ENCODE results near the gene IP6K1.

The IP6K1 gene

DNA sequence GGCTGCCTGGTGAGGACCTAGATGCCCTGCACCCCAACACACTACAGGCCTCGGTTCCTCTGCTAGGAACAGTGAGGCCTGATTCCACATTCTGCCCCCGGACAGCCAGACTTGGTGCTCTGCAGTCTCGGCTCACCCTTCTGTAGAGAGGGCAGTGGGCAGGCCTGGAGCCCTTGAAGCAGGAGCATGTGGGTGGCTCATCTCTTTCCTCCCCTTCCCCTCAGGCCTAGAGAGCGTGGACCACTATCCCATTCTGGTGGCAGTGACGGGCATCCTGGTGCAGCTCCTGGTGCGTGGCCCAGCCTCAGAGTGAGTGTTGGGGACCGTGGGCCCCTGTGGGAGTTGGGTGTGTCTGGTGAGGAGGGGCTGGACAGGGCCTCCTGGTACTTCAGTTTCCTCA, 70.2 kb downstream of the IP6K1 start:
- Histone ChIP-seq H2BK5ac (ENCODE audit: low read length) (no peak overlapping the region), H3K27ac (ENCODE audit: low read depth, low read length) (no peak overlapping the region), H4K8ac (ENCODE audit: low read depth, low read length) (no peak overlapping the region), H3K4me2 (ENCODE audit: low read length) (no peak overlapping the region), H3K9ac (ENCODE audit: low read length) (no peak overlapping the region), H3K4ac (ENCODE audit: low read depth, low read length) (no peak overlapping the region), H3K27me3 (ENCODE audit: insufficient read depth, low read length, poor library complexity) (no peaks in the 10 kb centered on the region), H2BK120ac (ENCODE audit: low read depth, low read length) (no peak overlapping the region), H3K36me3 (ENCODE audit: control insufficient read depth, insufficient read depth, low read length) (peaks cover 1% of the 10 kb centered on the region), H3K56ac (ENCODE audit: low read length) (no peak overlapping the region), H3K23ac (ENCODE audit: low read length) (no peak overlapping the region), H3K4me3 (ENCODE audit: low read length) (no peak overlapping the region), H3K79me2 (ENCODE audit: control insufficient read depth, insufficient read depth, low read length) (no peaks in the 10 kb centered on the region), H3K79me1 (ENCODE audit: low read length) (no peaks in the 10 kb centered on the region), H2BK15ac (replicated peaks; ENCODE audit: low read depth) (no peak overlapping the region), H3K4me1 (ENCODE audit: control insufficient read depth, low read depth, low read length) (no peaks in the 10 kb centered on the region), H3K18ac (ENCODE audit: low read length) (no peak overlapping the region), H4K5ac (ENCODE audit: low read length) (no peak overlapping the region), H2AK5ac (ENCODE audit: low read length) (no peak overlapping the region)
- WGBS (ENCODE audit: extremely low coverage, insufficient coverage, low lambda C conversion rate): no CpG with 5 or more reads among the region's 7 CpGs
- DNase-seq: no peak

DNA sequence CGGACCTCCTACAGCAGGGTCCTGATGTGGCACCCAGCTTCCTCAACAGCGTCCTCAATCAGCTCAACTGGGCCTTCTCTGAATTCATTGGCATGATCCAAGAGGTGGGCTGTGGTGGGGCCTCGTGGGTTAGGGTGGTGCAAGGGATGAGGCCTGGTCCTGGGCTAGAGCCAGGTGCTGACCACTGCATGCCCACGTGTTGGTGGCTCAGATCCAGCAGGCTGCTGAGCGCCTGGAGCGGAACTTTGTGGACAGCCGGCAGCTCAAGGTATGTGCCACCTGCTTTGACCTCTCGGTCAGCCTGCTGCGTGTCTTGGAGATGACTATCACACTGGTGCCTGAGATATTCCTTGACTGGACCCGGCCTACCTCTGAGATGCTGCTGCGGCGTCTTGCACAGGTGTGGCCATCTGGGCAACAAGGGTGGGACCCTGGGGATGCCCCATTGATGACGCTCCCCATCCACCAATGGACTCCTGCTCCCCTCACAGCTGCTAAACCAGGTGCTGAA, 70.7 kb downstream of the IP6K1 start:
- no peak overlapping the region for H2BK5ac ChIP-seq (ENCODE audit: low read length)
- no peak overlapping the region for H3K18ac ChIP-seq (ENCODE audit: low read length)
- peaks cover 1% of the 10 kb centered on the region for H3K36me3 ChIP-seq (ENCODE audit: control insufficient read depth, insufficient read depth, low read length)
- DNase-seq: no peak
- no peak overlapping the region for H3K9ac ChIP-seq (ENCODE audit: low read length)
- no peak overlapping the region for H4K5ac ChIP-seq (ENCODE audit: low read length)
- no peaks in the 10 kb centered on the region for H3K79me2 ChIP-seq (ENCODE audit: control insufficient read depth, insufficient read depth, low read length)
- no peak overlapping the region for H3K27ac ChIP-seq (ENCODE audit: low read depth, low read length)
- H3K23ac ChIP-seq (ENCODE audit: low read length): no peak overlapping the region
- WGBS (ENCODE audit: extremely low coverage, insufficient coverage, low lambda C conversion rate): no CpG with 5 or more reads among the region's 13 CpGs
- H3K4me1 ChIP-seq (ENCODE audit: control insufficient read depth, low read depth, low read length): no peaks in the 10 kb centered on the region
- H2BK15ac ChIP-seq (replicated peaks; ENCODE audit: low read depth): no peak overlapping the region
- H2BK120ac ChIP-seq (ENCODE audit: low read depth, low read length): no peak overlapping the region
- H3K4ac ChIP-seq (ENCODE audit: low read depth, low read length): no peak overlapping the region
- H3K4me3 ChIP-seq (ENCODE audit: low read length): no peak overlapping the region
- no peak overlapping the region for H3K56ac ChIP-seq (ENCODE audit: low read length)
- H3K79me1 ChIP-seq (ENCODE audit: low read length): no peaks in the 10 kb centered on the region
- no peaks in the 10 kb centered on the region for H3K27me3 ChIP-seq (ENCODE audit: insufficient read depth, low read length, poor library complexity)
- no peak overlapping the region for H2AK5ac ChIP-seq (ENCODE audit: low read length)
- H3K4me2 ChIP-seq (ENCODE audit: low read length): no peak overlapping the region
- H4K8ac ChIP-seq (ENCODE audit: low read depth, low read length): no peak overlapping the region

DNA sequence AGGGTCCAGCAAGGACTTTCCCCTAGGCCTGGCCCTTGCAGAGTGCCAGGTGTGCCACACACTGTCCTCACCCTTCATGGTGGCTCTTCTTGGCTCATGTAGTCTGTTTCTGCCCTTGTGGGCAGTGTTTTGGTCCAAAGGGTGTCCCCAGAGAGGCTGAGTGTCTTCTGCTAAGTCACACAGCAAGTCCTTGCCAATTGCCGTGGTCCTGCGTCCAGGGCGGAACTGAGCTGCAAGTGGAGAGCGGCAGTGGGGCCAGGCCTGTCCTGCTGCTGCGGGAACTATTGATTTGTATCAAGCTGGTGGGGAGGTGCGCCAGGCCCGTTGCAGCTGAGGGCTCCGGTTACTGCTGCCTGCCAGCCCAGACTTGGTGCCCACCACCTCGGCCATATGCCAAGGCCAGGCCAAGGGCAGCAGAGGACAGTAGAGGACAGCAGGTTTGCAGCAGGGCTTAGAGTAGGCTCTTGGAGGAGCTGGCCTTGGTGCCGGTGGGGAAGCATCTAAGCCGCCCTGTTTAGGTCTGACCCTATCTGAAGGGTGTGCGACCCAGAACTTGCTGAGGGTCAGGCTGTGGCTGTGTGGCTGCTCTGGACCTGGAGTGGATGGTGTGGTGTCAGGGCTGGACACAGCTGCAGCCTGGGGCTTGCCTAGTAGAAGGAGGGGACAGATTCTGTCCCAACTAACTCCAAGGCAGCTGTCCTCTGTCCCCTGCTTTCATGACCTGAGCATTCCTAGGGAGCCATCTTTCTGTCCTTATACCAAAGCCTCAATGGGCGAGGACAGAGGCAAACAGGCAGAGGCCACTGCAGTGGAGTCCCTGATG, 71.4 kb downstream of the IP6K1 start:
- Histone ChIP-seq H2BK5ac (ENCODE audit: low read length) (no peak overlapping the region), H2BK15ac (replicated peaks; ENCODE audit: low read depth) (no peak overlapping the region), H3K56ac (ENCODE audit: low read length) (no peak overlapping the region), H3K4me3 (ENCODE audit: low read length) (no peak overlapping the region), H4K8ac (ENCODE audit: low read depth, low read length) (no peak overlapping the region), H3K79me1 (ENCODE audit: low read length) (no peaks in the 10 kb centered on the region), H2AK5ac (ENCODE audit: low read length) (no peak overlapping the region), H3K27me3 (ENCODE audit: insufficient read depth, low read length, poor library complexity) (no peaks in the 10 kb centered on the region), H3K4me2 (ENCODE audit: low read length) (no peak overlapping the region), H3K79me2 (ENCODE audit: control insufficient read depth, insufficient read depth, low read length) (no peaks in the 10 kb centered on the region), H3K9ac (ENCODE audit: low read length) (no peak overlapping the region), H4K5ac (ENCODE audit: low read length) (no peak overlapping the region), H3K27ac (ENCODE audit: low read depth, low read length) (no peak overlapping the region), H3K18ac (ENCODE audit: low read length) (no peak overlapping the region), H3K36me3 (ENCODE audit: control insufficient read depth, insufficient read depth, low read length) (peaks cover 1% of the 10 kb centered on the region), H2BK120ac (ENCODE audit: low read depth, low read length) (no peak overlapping the region), H3K4ac (ENCODE audit: low read depth, low read length) (no peak overlapping the region), H3K23ac (ENCODE audit: low read length) (no peak overlapping the region), H3K4me1 (ENCODE audit: control insufficient read depth, low read depth, low read length) (no peaks in the 10 kb centered on the region)
- WGBS (ENCODE audit: extremely low coverage, insufficient coverage, low lambda C conversion rate): no CpG with 5 or more reads among the region's 13 CpGs
- no peak for DNase-seq

DNA sequence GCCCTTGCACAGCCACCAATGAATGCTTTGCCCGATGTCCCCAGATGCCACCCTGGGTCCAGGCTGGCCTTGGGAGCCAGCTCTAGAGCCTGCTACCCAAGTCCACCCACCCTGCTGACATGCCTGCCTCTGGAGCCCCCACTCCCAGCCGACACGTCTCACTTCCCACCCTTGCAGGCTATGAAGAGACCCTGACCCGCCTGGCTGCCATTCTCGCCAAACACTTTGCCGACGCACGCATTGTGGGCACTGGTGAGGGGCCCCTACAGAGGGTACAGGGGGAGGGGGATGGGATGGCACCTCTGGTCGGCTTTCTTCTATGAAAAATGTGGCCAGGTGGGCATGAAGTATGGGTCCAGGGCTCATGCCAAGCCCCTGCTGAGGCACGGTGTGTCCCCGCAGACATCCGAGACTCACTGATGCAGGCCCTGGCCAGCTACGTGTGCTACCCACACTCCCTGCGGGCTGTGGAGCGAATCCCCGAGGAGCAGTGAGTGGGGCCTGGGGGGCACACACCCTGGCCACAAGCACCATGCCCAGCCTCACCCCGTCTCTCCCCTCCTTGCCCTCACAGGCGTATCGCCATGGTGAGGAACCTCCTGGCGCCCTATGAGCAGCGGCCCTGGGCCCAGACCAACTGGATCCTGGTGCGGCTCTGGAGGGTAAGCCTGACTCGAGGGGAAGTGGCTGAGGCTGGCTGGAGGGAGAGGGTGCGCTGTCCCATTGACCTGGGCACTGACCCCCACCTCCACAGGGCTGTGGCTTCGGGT, 72.8 kb downstream of the IP6K1 start:
- DNase-seq: no peak
- Histone ChIP-seq H4K5ac (ENCODE audit: low read length) (no peak overlapping the region), H3K79me1 (ENCODE audit: low read length) (no peaks in the 10 kb centered on the region), H3K23ac (ENCODE audit: low read length) (no peak overlapping the region), H3K27ac (ENCODE audit: low read depth, low read length) (no peak overlapping the region), H2BK120ac (ENCODE audit: low read depth, low read length) (no peak overlapping the region), H3K4ac (ENCODE audit: low read depth, low read length) (no peak overlapping the region), H3K4me1 (ENCODE audit: control insufficient read depth, low read depth, low read length) (no peaks in the 10 kb centered on the region), H3K9ac (ENCODE audit: low read length) (no peak overlapping the region), H3K18ac (ENCODE audit: low read length) (no peak overlapping the region), H3K79me2 (ENCODE audit: control insufficient read depth, insufficient read depth, low read length) (no peaks in the 10 kb centered on the region), H3K36me3 (ENCODE audit: control insufficient read depth, insufficient read depth, low read length) (peaks cover 1% of the 10 kb centered on the region), H4K8ac (ENCODE audit: low read depth, low read length) (no peak overlapping the region), H2AK5ac (ENCODE audit: low read length) (no peak overlapping the region), H3K27me3 (ENCODE audit: insufficient read depth, low read length, poor library complexity) (no peaks in the 10 kb centered on the region), H2BK15ac (replicated peaks; ENCODE audit: low read depth) (no peak overlapping the region), H3K56ac (ENCODE audit: low read length) (no peak overlapping the region), H3K4me3 (ENCODE audit: low read length) (no peak overlapping the region), H2BK5ac (ENCODE audit: low read length) (no peak overlapping the region), H3K4me2 (ENCODE audit: low read length) (no peak overlapping the region)
- no CpG with 5 or more reads among the region's 25 CpGs for WGBS (ENCODE audit: extremely low coverage, insufficient coverage, low lambda C conversion rate)

DNA sequence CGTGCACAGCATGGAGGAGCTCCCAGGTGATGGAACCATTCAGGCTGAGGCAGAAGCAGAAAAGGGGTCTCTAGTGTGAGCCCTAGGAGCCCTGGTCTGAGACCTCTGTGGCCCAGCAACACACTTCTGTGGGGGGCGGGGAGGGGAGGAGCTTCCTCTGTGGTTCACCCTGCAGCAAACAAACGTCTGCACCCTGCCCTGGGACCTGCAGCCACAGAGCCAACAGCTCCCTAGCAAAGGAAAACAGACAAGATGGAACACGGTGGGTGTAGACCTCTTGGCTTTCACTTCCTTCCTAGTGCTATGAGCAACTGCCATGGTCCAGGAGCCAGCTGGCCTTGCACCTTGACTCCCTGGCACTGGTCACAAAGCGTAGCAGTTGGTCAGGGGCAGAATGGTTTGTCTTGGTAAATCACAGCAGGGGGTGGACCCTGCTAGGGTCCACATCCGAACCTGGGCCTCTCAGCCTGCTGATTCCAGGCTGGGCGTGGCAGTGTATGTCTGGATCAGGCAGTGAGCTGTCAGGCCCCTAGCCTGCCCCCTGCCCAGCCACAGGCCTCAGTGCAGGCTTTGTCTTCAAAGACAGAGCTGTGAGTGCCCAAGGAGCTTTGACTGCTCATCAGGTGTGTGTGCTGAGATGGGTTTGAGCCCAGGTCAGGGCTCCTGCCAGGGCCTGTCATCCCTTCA, 73.6 kb downstream of the IP6K1 start:
- WGBS (ENCODE audit: extremely low coverage, insufficient coverage, low lambda C conversion rate): no CpG with 5 or more reads among the region's 7 CpGs
- no peak overlapping the region for H2BK15ac ChIP-seq (replicated peaks; ENCODE audit: low read depth)
- H2BK5ac ChIP-seq (ENCODE audit: low read length): no peak overlapping the region
- no peak overlapping the region for H3K23ac ChIP-seq (ENCODE audit: low read length)
- no peak overlapping the region for H3K4ac ChIP-seq (ENCODE audit: low read depth, low read length)
- H3K27me3 ChIP-seq (ENCODE audit: insufficient read depth, low read length, poor library complexity): no peaks in the 10 kb centered on the region
- no peak overlapping the region for H4K8ac ChIP-seq (ENCODE audit: low read depth, low read length)
- H3K18ac ChIP-seq (ENCODE audit: low read length): no peak overlapping the region
- no peak overlapping the region for H3K4me3 ChIP-seq (ENCODE audit: low read length)
- H3K4me1 ChIP-seq (ENCODE audit: control insufficient read depth, low read depth, low read length): no peaks in the 10 kb centered on the region
- no peak overlapping the region for H3K9ac ChIP-seq (ENCODE audit: low read length)
- H3K79me2 ChIP-seq (ENCODE audit: control insufficient read depth, insufficient read depth, low read length): no peaks in the 10 kb centered on the region
- no peak overlapping the region for H2AK5ac ChIP-seq (ENCODE audit: low read length)
- H3K27ac ChIP-seq (ENCODE audit: low read depth, low read length): no peak overlapping the region
- no peak overlapping the region for H2BK120ac ChIP-seq (ENCODE audit: low read depth, low read length)
- no peak for DNase-seq
- no peak overlapping the region for H4K5ac ChIP-seq (ENCODE audit: low read length)
- H3K56ac ChIP-seq (ENCODE audit: low read length): no peak overlapping the region
- no peak overlapping the region for H3K4me2 ChIP-seq (ENCODE audit: low read length)
- peaks cover 1% of the 10 kb centered on the region for H3K36me3 ChIP-seq (ENCODE audit: control insufficient read depth, insufficient read depth, low read length)
- no peaks in the 10 kb centered on the region for H3K79me1 ChIP-seq (ENCODE audit: low read length)
